IMR-90 (cell line): ENCODE results near the gene DPF1. TPM values are rescaled to one million over a fixed set of nuclear protein-coding genes. Genes with fewer than 3 reads are reported as not detected.
"Not testable (repeated sequence)": the region's sequence is repeated elsewhere in the genome, so short reads cannot be mapped to it uniquely, and the experiment has no call there.

Source experiments
- ATAC-seq: fragments of 200-7000 bp; cut with Tn5 transposase; 2 replicates; pipeline ENCODE4 v1.9.1; 2020; ENCODE audit warnings: low read depth, mild to moderate bottlenecking, moderate library complexity
- BruUV-seq: library from RNA; stranded (reverse); fragments of 400-500 nt; replicated peaks from 2 replicates; lab custom pipeline; 2021; lab: Mats Ljungman, UMichigan
- CTCF ChIA-PET: fragments of 300-600 bp; formaldehyde crosslinking; extraction: SDS; loops from one replicate; lab custom pipeline; 2021; ENCODE audit warnings: antibody characterized with exemption; lab: Yijun Ruan, JAX
- POLR2A ChIA-PET: fragments of 300-600 bp; sonication (Branson Sonifier 250); formaldehyde crosslinking; loops from one replicate; lab custom pipeline; 2022; ENCODE audit warnings: antibody characterized with exemption; ENCODE audit not compliant: unreplicated experiment; lab: Charles Lee
- DNase-seq: peaks from one replicate; pipeline ENCODE4 v3.0.0; 2013
- H2AFZ ChIP-seq: replicated peaks from 2 replicates; pipeline ENCODE3; 2013; ENCODE audit warnings: low read length, mild to moderate bottlenecking; ENCODE audit not compliant: poor library complexity
- H2AK5ac ChIP-seq: 2 replicates; pipeline ENCODE4 v1.6.1; 2013; ENCODE audit warnings: low read depth, low read length, inconsistent platforms
- H2AK9ac ChIP-seq: replicated peaks from 2 replicates; pipeline ENCODE3; 2013; ENCODE audit warnings: mild to moderate bottlenecking, low read depth, low read length, moderate library complexity; ENCODE audit not compliant: poor library complexity
- H2BK120ac ChIP-seq: 2 replicates; pipeline ENCODE4 v1.6.1; 2013; ENCODE audit warnings: low read depth, low read length, inconsistent platforms
- H2BK15ac ChIP-seq: 3 replicates; pipeline ENCODE4 v1.6.1; 2013; ENCODE audit warnings: low read depth, low read length, inconsistent platforms
- H2BK20ac ChIP-seq: 2 replicates; pipeline ENCODE4 v1.6.1; 2013; ENCODE audit warnings: low read depth, mild to moderate bottlenecking, inconsistent platforms, low read length, moderate library complexity
- H2BK5ac ChIP-seq: 2 replicates; pipeline ENCODE4 v1.6.1; 2013; ENCODE audit warnings: mild to moderate bottlenecking, low read depth, low read length, inconsistent platforms; ENCODE audit not compliant: poor library complexity, severe bottlenecking
- H3K14ac ChIP-seq: replicated peaks from 2 replicates; pipeline ENCODE4 v1.6.1; 2013; ENCODE audit warnings: low read depth, low read length, inconsistent platforms
- H3K18ac ChIP-seq: 2 replicates; pipeline ENCODE4 v1.6.1; 2013; ENCODE audit warnings: low read depth, low read length, control low read depth
- H3K23ac ChIP-seq: 2 replicates; pipeline ENCODE4 v1.6.1; 2013; ENCODE audit warnings: low read depth, low read length, inconsistent platforms
- H3K27ac ChIP-seq: 2 replicates; pipeline ENCODE4 v1.5.1; 2013; ENCODE audit warnings: mild to moderate bottlenecking, control low read depth, low read length; ENCODE audit not compliant: insufficient read depth
- H3K27me3 ChIP-seq: 2 replicates; pipeline ENCODE4 v1.6.1; 2013; ENCODE audit warnings: low read length; ENCODE audit not compliant: control insufficient read depth, insufficient read depth
- H3K36me3 ChIP-seq: 2 replicates; pipeline ENCODE4 v1.6.1; 2013; ENCODE audit warnings: low read length, mixed read lengths; ENCODE audit not compliant: control insufficient read depth, insufficient read depth
- H3K4ac ChIP-seq: 2 replicates; pipeline ENCODE4 v1.6.1; 2013; ENCODE audit warnings: low read depth, low read length, inconsistent platforms
- H3K4me1 ChIP-seq: 2 replicates; pipeline ENCODE4 v1.6.1; 2013; ENCODE audit warnings: low read length, mixed read lengths; ENCODE audit not compliant: control insufficient read depth, insufficient read depth
- H3K4me2 ChIP-seq: 2 replicates; pipeline ENCODE4 v1.6.1; 2013; ENCODE audit warnings: low read depth, mild to moderate bottlenecking, control low read depth, low read length, moderate library complexity
- H3K4me3 ChIP-seq: 2 replicates; pipeline ENCODE4 v1.5.1; 2013; ENCODE audit warnings: low read depth, mild to moderate bottlenecking, control low read depth, low read length, moderate library complexity; ENCODE audit not compliant: insufficient read depth
- H3K56ac ChIP-seq: 2 replicates; pipeline ENCODE4 v1.6.1; 2013; ENCODE audit warnings: low read length, inconsistent platforms; ENCODE audit not compliant: insufficient read depth; ENCODE audit errors: extremely low read depth
- H3K79me1 ChIP-seq, 2 experiments: 2 replicates each; pipeline ENCODE4 v1.6.1; 2013; ENCODE audit warnings: low read length in 2 of 2, inconsistent platforms in 1 of 2, low read depth in 1 of 2
- H3K9ac ChIP-seq: 2 replicates; pipeline ENCODE4 v1.6.1; 2013; ENCODE audit warnings: low read depth, low read length, control low read depth
- H3K9me1 ChIP-seq: 2 replicates; pipeline ENCODE4 v1.6.1; 2013; ENCODE audit warnings: low read length, inconsistent platforms; ENCODE audit not compliant: insufficient read depth
- H3K9me3 ChIP-seq: 2 replicates; pipeline ENCODE4 v1.6.1; 2013; ENCODE audit warnings: low read length; ENCODE audit not compliant: control insufficient read depth, insufficient read depth
- H4K20me1 ChIP-seq: 2 replicates; pipeline ENCODE4 v1.6.1; 2013; ENCODE audit warnings: low read length, inconsistent platforms; ENCODE audit not compliant: insufficient read depth
- H4K5ac ChIP-seq: 2 replicates; pipeline ENCODE4 v1.6.1; 2013; ENCODE audit warnings: mild to moderate bottlenecking, low read depth, low read length, control low read depth
- H4K8ac ChIP-seq, 2 experiments: 2 replicates each; pipeline ENCODE4 v1.6.1; 2013; ENCODE audit warnings: low read depth in 2 of 2, low read length in 2 of 2, control low read depth in 1 of 2, inconsistent platforms in 1 of 2
- H4K91ac ChIP-seq: 2 replicates; pipeline ENCODE4 v1.6.1; 2013; ENCODE audit warnings: low read depth, low read length, inconsistent platforms; ENCODE audit not compliant: insufficient read depth
- WGBS, 2 experiments: methylation state at CpG; one replicate each; pipeline versions ENCODE4 v1.1.5 to v1.1.7; 2013; ENCODE audit warnings: missing lambda C conversion rate in 2 of 2; ENCODE audit not compliant: insufficient read length in 1 of 2; ENCODE audit errors: extremely low coverage in 2 of 2; 5-methylcytosine and 5-hydroxymethylcytosine counted together
- dilution Hi-C: fragments of 300-500 bp; cut with HindIII; formaldehyde crosslinking; loops from one replicate; pipeline ENCODE4 v1.14.3; 2018; ENCODE audit warnings: low sequenced_read_pairs; ENCODE audit not compliant: unreplicated experiment
- in situ Hi-C: fragments of 300-500 bp; cut with MboI; formaldehyde crosslinking; loops from 3 replicates; pipeline ENCODE4 v1.14.3; 2019; ENCODE audit warnings: low sequenced_read_pairs, inconsistent platforms, mixed read lengths
- intact Hi-C: fragments of 100-400 bp; cut with micrococcal nuclease; formaldehyde crosslinking; loops from 2 replicates; pipeline ENCODE4 v1.10.0; 2022
- polyA plus RNA-seq, 3 experiments: library from polyadenylated mRNA; depleted of rRNA; stranded (reverse); fragments of >200 nt; gene quantifications; 2 replicates each; pipeline ENCODE4 v1.2.3, GENCODE V29; 2012; ENCODE audit warnings: low replicate concordance in 1 of 3
- total RNA-seq: library from RNA; depleted of rRNA; stranded (reverse); fragments of >200 nt; gene quantifications from 2 replicates; pipeline ENCODE4 v1.2.3, GENCODE V29; 2012

The DPF1 gene
- total and polyA plus RNA-seq, 2 of the 4 experiments (the other 2 are of a cell fraction): 3.2 to 5.5 TPM

DNA sequence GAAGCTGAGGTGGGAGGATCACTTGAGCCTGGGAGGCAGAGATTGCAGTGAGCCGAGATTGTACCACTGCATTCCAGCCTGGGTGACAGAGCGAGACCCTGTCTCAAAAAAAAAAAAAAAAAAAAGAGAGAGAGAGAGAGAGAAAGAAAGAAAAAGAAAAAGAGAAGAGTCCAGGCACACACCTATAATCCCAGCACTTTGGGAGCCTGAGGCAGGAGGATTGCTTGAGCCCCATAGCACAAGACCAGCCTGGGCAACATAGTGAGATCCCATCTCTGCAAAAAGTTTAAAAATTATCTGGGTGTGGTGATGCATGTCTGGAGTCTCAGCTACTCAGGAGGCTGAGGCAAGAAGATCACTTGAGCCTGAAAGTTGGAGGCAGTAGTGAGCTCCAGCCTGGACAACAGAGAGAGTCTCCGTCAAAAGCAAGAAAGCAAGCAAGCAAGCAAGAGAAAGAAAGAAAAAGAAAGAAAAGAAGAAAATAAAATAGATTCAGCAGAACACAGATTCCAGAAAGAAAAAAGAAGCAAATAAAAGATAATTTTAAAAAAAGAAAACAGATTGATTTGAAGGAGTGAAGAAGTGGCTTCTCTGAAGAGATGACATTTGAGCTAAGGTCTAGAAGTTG is 6.6 kb upstream of the DPF1 start:
- H2AK5ac ChIP-seq, H3K4ac ChIP-seq, H3K79me1 ChIP-seq, CTCF ChIA-PET, H3K14ac ChIP-seq, H2BK20ac ChIP-seq, H3K27me3 ChIP-seq, H3K4me1 ChIP-seq, POLR2A ChIA-PET, H4K8ac ChIP-seq, H3K9ac ChIP-seq, H3K23ac ChIP-seq, DNase-seq, H4K20me1 ChIP-seq, ATAC-seq, H3K9me3 ChIP-seq, H2BK15ac ChIP-seq, dilution Hi-C loops, H3K4me2 ChIP-seq, H3K56ac ChIP-seq, H2BK5ac ChIP-seq, H2BK120ac ChIP-seq, H3K9me1 ChIP-seq, H4K91ac ChIP-seq, H2AK9ac ChIP-seq, H3K27ac ChIP-seq, H3K4me3 ChIP-seq, H4K5ac ChIP-seq, H2AFZ ChIP-seq, H3K18ac ChIP-seq, H3K36me3 ChIP-seq, BruUV-seq: not testable (repeated sequence)
- intact Hi-C loops (loop anchor here (5.0 to 10.0 kb wide), 3 partner anchors 157 to 404 kb away; partner anchors contain the start of genes GGN and SPRED3), in situ Hi-C loops (loop anchor here (5.0 to 25.0 kb wide), 3 partner anchors 102 to 407 kb away; partner anchors contain the start of gene ACTN4)
- no CpG with 5 or more reads among the region's 3 CpGs for WGBS, 2 experiments
